GM23248 (cell line): Measurements from ENCODE around the gene STEEP1.

Source experiments
- EZH2 ChIP-seq: fragments of 200-600 bp; sonication (generic); IDR thresholded peaks from 2 replicates; pipeline ENCODE4 v1.6.1; 2018; ENCODE audit warnings: antibody characterized with exemption, mild to moderate bottlenecking; ENCODE audit not compliant: insufficient read depth, poor library complexity, severe bottlenecking
- EZH2phosphoT487 ChIP-seq: fragments of 200-600 bp; sonication (generic); IDR thresholded peaks from 2 replicates; pipeline ENCODE4 v1.6.1; 2018; ENCODE audit warnings: antibody characterized with exemption, moderate library complexity, mild to moderate bottlenecking, low read depth; ENCODE audit not compliant: insufficient read depth

GRCh38 chrX:119502727-119503483, 62.3 kb downstream of the STEEP1 start:
- TF ChIP-seq EZH2 (no peak), EZH2phosphoT487 (no peak)
